GM19025 (cell line): ENCODE data around the gene CMKLR1.

Experiments used
- ATAC-seq: cut with Tn5 transposase; IDR thresholded peaks from one replicate; pipeline ENCODE4 v1.9.1; 2021; ENCODE audit warnings: mild to moderate bottlenecking, low read depth, moderate library complexity; ENCODE audit not compliant: unreplicated experiment

The CMKLR1 gene

GRCh38 chr12:108338915-108339657 is at the start of gene CMKLR1:
TSS of gene CMKLR1 (minus strand) at chr12:108339311. CDS start at chr12:108293591, 45,720 bp downstream.
- no peak for ATAC-seq

GRCh38 chr12:108387771-108388170 is 48.7 kb upstream of the CMKLR1 start:
- no peak for ATAC-seq

- no peak for ATAC-seq
Measured at GRCh38 chr12:108386709-108387360, 47.7 kb upstream of the CMKLR1 start.

- ATAC-seq: no peak
Measured at GRCh38 chr12:108382437-108382801, 43.3 kb upstream of the CMKLR1 start.

- no peak for ATAC-seq
Measured at GRCh38 chr12:108381787-108382436, 42.8 kb upstream of the CMKLR1 start.

GRCh38 chr12:108380382-108380781 is 41.3 kb upstream of the CMKLR1 start:
- no peak for ATAC-seq

GRCh38 chr12:108379823-108380222 is 40.7 kb upstream of the CMKLR1 start:
- no peak for ATAC-seq

GRCh38 chr12:108378926-108379325 is 39.8 kb upstream of the CMKLR1 start:
- ATAC-seq: no peak

GRCh38 chr12:108377260-108377659 is 38.1 kb upstream of the CMKLR1 start:
- ATAC-seq: no peak

- ATAC-seq: no peak
Measured at GRCh38 chr12:108375986-108376663, 37.0 kb upstream of the CMKLR1 start.

- ATAC-seq: no peak
Measured at GRCh38 chr12:108374596-108375320, 35.6 kb upstream of the CMKLR1 start.

GRCh38 chr12:108373111-108373510 is 34.0 kb upstream of the CMKLR1 start:
- no peak for ATAC-seq

GRCh38 chr12:108371801-108372344 is 32.8 kb upstream of the CMKLR1 start:
- no peak for ATAC-seq

GRCh38 chr12:108370415-108370814 is 31.3 kb upstream of the CMKLR1 start:
- no peak for ATAC-seq

- no peak for ATAC-seq
Measured at GRCh38 chr12:108369736-108370396, 30.8 kb upstream of the CMKLR1 start.

GRCh38 chr12:108368089-108368488 is 29.0 kb upstream of the CMKLR1 start:
- no peak for ATAC-seq

GRCh38 chr12:108367436-108367835 is 28.3 kb upstream of the CMKLR1 start:
- ATAC-seq: no peak

GRCh38 chr12:108365324-108365723 is 26.2 kb upstream of the CMKLR1 start:
- no peak for ATAC-seq

GRCh38 chr12:108364879-108365278 is 25.8 kb upstream of the CMKLR1 start:
- ATAC-seq: no peak

GRCh38 chr12:108363565-108363964 is 24.5 kb upstream of the CMKLR1 start:
- ATAC-seq: no peak
